H9 (cell line): Measurements from ENCODE around the gene PKN3. TPM values are rescaled to one million over a fixed set of nuclear protein-coding genes. Genes with fewer than 3 reads are reported as not detected.

Experiments used
- DNase-seq: peaks from one replicate; pipeline ENCODE4 v3.0.0-alpha.2; 2017
- H2AFZ ChIP-seq: one replicate; pipeline ENCODE4 v1.6.1; 2013; ENCODE audit warnings: mild to moderate bottlenecking, low read length, control low read depth, moderate library complexity
- H2AK5ac ChIP-seq: 2 replicates; pipeline ENCODE4 v1.6.1; 2013; ENCODE audit warnings: low read length, control low read depth, mixed read lengths; ENCODE audit not compliant: insufficient read length
- H2BK120ac ChIP-seq: one replicate; pipeline ENCODE4 v1.6.1; 2013; ENCODE audit warnings: low read depth, mild to moderate bottlenecking, low read length, control low read depth, inconsistent platforms; ENCODE audit not compliant: poor library complexity, severe bottlenecking
- H2BK12ac ChIP-seq: 2 replicates; pipeline ENCODE4 v1.6.1; 2013; ENCODE audit warnings: low read length, control low read depth, mixed read lengths, low read depth; ENCODE audit not compliant: insufficient read length
- H2BK15ac ChIP-seq: 2 replicates; pipeline ENCODE4 v1.6.1; 2013; ENCODE audit warnings: low read depth, low read length, control low read depth
- H2BK20ac ChIP-seq: one replicate; pipeline ENCODE4 v1.6.1; 2013; ENCODE audit warnings: low read depth, mild to moderate bottlenecking, low read length, control low read depth, inconsistent platforms; ENCODE audit not compliant: poor library complexity, severe bottlenecking
- H2BK5ac ChIP-seq: 2 replicates; pipeline ENCODE4 v1.6.1; 2013; ENCODE audit warnings: low read length, control low read depth, mixed read lengths; ENCODE audit not compliant: insufficient read length
- H3K14ac ChIP-seq: 2 replicates; pipeline ENCODE4 v1.6.1; 2013; ENCODE audit warnings: low read length, control low read depth; ENCODE audit not compliant: insufficient read depth
- H3K18ac ChIP-seq: 2 replicates; pipeline ENCODE4 v1.6.1; 2013; ENCODE audit warnings: low read depth, mild to moderate bottlenecking, mixed read lengths, low read length, control low read depth; ENCODE audit not compliant: insufficient read length
- H3K23ac ChIP-seq: 2 replicates; pipeline ENCODE4 v1.6.1; 2013; ENCODE audit warnings: low read length, control low read depth, mixed read lengths, low read depth; ENCODE audit not compliant: insufficient read length
- H3K23me2 ChIP-seq: 2 replicates; pipeline ENCODE4 v1.6.1; 2013; ENCODE audit warnings: low read depth, mild to moderate bottlenecking, mixed read lengths, low read length, control low read depth; ENCODE audit not compliant: insufficient read length, poor library complexity, severe bottlenecking
- H3K27ac ChIP-seq: 2 replicates; pipeline ENCODE4 v1.5.1; 2013; ENCODE audit warnings: low read length, control low read depth, mixed read lengths, low read depth; ENCODE audit not compliant: insufficient read length
- H3K27me3 ChIP-seq: 2 replicates; pipeline ENCODE4 v1.6.1; 2013; ENCODE audit warnings: low read length, control low read depth, inconsistent platforms; ENCODE audit not compliant: insufficient read depth
- H3K4ac ChIP-seq: 2 replicates; pipeline ENCODE4 v1.6.1; 2013; ENCODE audit warnings: low read depth, mild to moderate bottlenecking, control low read depth, inconsistent platforms, low read length, moderate library complexity
- H3K4me1 ChIP-seq: 2 replicates; pipeline ENCODE4 v1.6.1; 2013; ENCODE audit warnings: low read length, control low read depth, inconsistent platforms; ENCODE audit not compliant: insufficient read depth
- H3K4me2 ChIP-seq: 2 replicates; pipeline ENCODE4 v1.6.1; 2013; ENCODE audit warnings: low read length, control low read depth, mixed read lengths; ENCODE audit not compliant: insufficient read length, insufficient read depth
- H3K56ac ChIP-seq: 2 replicates; pipeline ENCODE4 v1.6.1; 2013; ENCODE audit warnings: low read depth, mild to moderate bottlenecking, mixed read lengths, low read length, control low read depth; ENCODE audit not compliant: insufficient read length
- H3K79me1 ChIP-seq: 2 replicates; pipeline ENCODE4 v1.6.1; 2013; ENCODE audit warnings: low read depth, mild to moderate bottlenecking, moderate library complexity, low read length, control low read depth, inconsistent platforms; ENCODE audit not compliant: insufficient read depth, poor library complexity, severe bottlenecking
- H3K79me2 ChIP-seq: 2 replicates; pipeline ENCODE4 v1.6.1; 2013; ENCODE audit warnings: low read length, control low read depth, inconsistent platforms; ENCODE audit not compliant: insufficient read depth
- H3K9ac ChIP-seq: 2 replicates; pipeline ENCODE4 v1.6.1; 2013; ENCODE audit warnings: low read length, control low read depth, mixed read lengths; ENCODE audit not compliant: insufficient read length; ENCODE audit errors: extremely low read depth
- H3K9me3 ChIP-seq: one replicate; pipeline ENCODE4 v1.6.1; 2013; ENCODE audit warnings: low read depth, low read length, inconsistent platforms; ENCODE audit not compliant: control insufficient read depth
- H3T11ph ChIP-seq: one replicate; pipeline ENCODE4 v1.6.1; 2013; ENCODE audit warnings: mild to moderate bottlenecking, low read length, control low read depth, inconsistent platforms
- H4K20me1 ChIP-seq: one replicate; pipeline ENCODE4 v1.6.1; 2013; ENCODE audit not compliant: control insufficient read depth, insufficient read length, insufficient read depth
- H4K5ac ChIP-seq: 2 replicates; pipeline ENCODE4 v1.6.1; 2013; ENCODE audit warnings: low read depth, mild to moderate bottlenecking, mixed read lengths, low read length, control low read depth; ENCODE audit not compliant: insufficient read length
- H4K8ac ChIP-seq: replicated peaks from 2 replicates; pipeline ENCODE4 v1.6.1; 2013; ENCODE audit warnings: low read length, control low read depth, mixed read lengths, low read depth; ENCODE audit not compliant: insufficient read length
- H4K91ac ChIP-seq: 2 replicates; pipeline ENCODE4 v1.6.1; 2013; ENCODE audit warnings: low read depth, mild to moderate bottlenecking, moderate library complexity, mixed read lengths, low read length, control low read depth; ENCODE audit not compliant: insufficient read length
- H3K27ac Mint-ChIP-seq, 3 experiments: 2 replicates in 2 of 3; 3 replicates in 1 of 3; pipeline ENCODE4 v1.8.0; 2020 to 2021; ENCODE audit warnings: mixed read lengths in 3 of 3, mild to moderate bottlenecking in 1 of 3, moderate library complexity in 1 of 3
- H3K27me3 Mint-ChIP-seq: 2 replicates; pipeline ENCODE4 v1.8.0; 2021; ENCODE audit warnings: low read depth, mild to moderate bottlenecking, moderate library complexity, mixed read lengths
- H3K36me3 Mint-ChIP-seq, 3 experiments: 2 replicates in 2 of 3; 3 replicates in 1 of 3; pipeline ENCODE4 v1.8.0; 2020 to 2021; ENCODE audit warnings: low read depth in 3 of 3, mixed read lengths in 3 of 3; ENCODE audit not compliant: insufficient read depth in 1 of 3
- H3K4me1 Mint-ChIP-seq, 2 experiments: 2 replicates each; pipeline ENCODE4 v1.8.0; 2020; ENCODE audit warnings: mixed read lengths in 2 of 2
- H3K4me3 Mint-ChIP-seq, 2 experiments: 2 replicates in 1 of 2; 3 replicates in 1 of 2; pipeline ENCODE4 v1.8.0; 2020 to 2021; ENCODE audit warnings: mild to moderate bottlenecking in 2 of 2, mixed read lengths in 2 of 2, moderate library complexity in 1 of 2
- H3K9me3 Mint-ChIP-seq, 2 experiments: 2 replicates in 1 of 2; 3 replicates in 1 of 2; pipeline ENCODE4 v1.8.0; 2020; ENCODE audit warnings: mild to moderate bottlenecking in 2 of 2, mixed read lengths in 2 of 2, moderate library complexity in 1 of 2
- WGBS: extraction: QIAGEN DNeasy Blood & Tissue Kit; methylation state at CpG from one replicate; pipeline ENCODE4 v1.1.7; 2013; ENCODE audit warnings: missing lambda C conversion rate, low lambda C conversion rate, mixed read lengths; ENCODE audit not compliant: insufficient read length; ENCODE audit errors: extremely low coverage; 5-methylcytosine and 5-hydroxymethylcytosine counted together
- total RNA-seq: library from RNA; stranded (reverse); gene quantifications from 2 replicates; pipeline ENCODE4 v1.2.1, GENCODE V29; 2021
- TF ChIP-seq, protein P1 (sequence below): fragments of 200-600 bp; sonication (generic); conservative IDR thresholded peaks from 3 replicates; pipeline ENCODE4 v1.8.0; 2021; ENCODE audit warnings: antibody characterized with exemption, mild to moderate bottlenecking

PKN3 gene
- total RNA-seq, 1 experiment from 2014 or later, result 25.0 TPM

GRCh38 chr9:128729302-128729701, 27.0 kb downstream of the PKN3 start:
- no CpG with 5 or more reads among the region's 5 CpGs for WGBS
- no peak overlapping the region for H3K4me2 ChIP-seq

More at GRCh38 chr9:128729302-128729701, 27.0 kb downstream of the PKN3 start:
- TF ChIP-seq, protein P1, sequence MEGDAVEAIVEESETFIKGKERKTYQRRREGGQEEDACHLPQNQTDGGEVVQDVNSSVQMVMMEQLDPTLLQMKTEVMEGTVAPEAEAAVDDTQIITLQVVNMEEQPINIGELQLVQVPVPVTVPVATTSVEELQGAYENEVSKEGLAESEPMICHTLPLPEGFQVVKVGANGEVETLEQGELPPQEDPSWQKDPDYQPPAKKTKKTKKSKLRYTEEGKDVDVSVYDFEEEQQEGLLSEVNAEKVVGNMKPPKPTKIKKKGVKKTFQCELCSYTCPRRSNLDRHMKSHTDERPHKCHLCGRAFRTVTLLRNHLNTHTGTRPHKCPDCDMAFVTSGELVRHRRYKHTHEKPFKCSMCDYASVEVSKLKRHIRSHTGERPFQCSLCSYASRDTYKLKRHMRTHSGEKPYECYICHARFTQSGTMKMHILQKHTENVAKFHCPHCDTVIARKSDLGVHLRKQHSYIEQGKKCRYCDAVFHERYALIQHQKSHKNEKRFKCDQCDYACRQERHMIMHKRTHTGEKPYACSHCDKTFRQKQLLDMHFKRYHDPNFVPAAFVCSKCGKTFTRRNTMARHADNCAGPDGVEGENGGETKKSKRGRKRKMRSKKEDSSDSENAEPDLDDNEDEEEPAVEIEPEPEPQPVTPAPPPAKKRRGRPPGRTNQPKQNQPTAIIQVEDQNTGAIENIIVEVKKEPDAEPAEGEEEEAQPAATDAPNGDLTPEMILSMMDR, result no peak
- no peak overlapping the region for H2BK15ac ChIP-seq
- no peaks in the 10 kb centered on the region for H3K79me1 ChIP-seq
- H4K5ac ChIP-seq, result no peak overlapping the region
- Mint-ChIP-seq H3K4me1 (peaks cover 18% of the 10 kb centered on the region in 2 experiments), H3K4me3 (no peak overlapping the region), H3K27ac (peak overlapping the region in 1 of 3 experiments; percentile 39; a peak in 1 of 7 replicates), H3K36me3 (peaks cover 0 to 12% (median 4%) of the 10 kb centered on the region in 3 experiments; a peak in 1 of 7 replicates), H3K27me3 (no peaks in the 10 kb centered on the region; the same call in 1 of the 2 replicates), H3K9me3 (no peaks in the 10 kb centered on the region; a peak in 1 of 5 replicates)
- H3T11ph ChIP-seq, result no peak overlapping the region
- H2BK120ac ChIP-seq, result no peak overlapping the region
- H4K20me1 ChIP-seq, result no peaks in the 10 kb centered on the region
- no peak overlapping the region for H2BK20ac ChIP-seq
- H3K18ac ChIP-seq, result no peak overlapping the region
- no peak overlapping the region for H3K56ac ChIP-seq
- H2BK12ac ChIP-seq, result no peak overlapping the region
- H3K79me2 ChIP-seq, result no peaks in the 10 kb centered on the region
- H3K9me3 ChIP-seq, result no peaks in the 10 kb centered on the region
- H3K23ac ChIP-seq, result no peak overlapping the region
- no peak for DNase-seq
- no peaks in the 10 kb centered on the region for H3K23me2 ChIP-seq
- H2BK5ac ChIP-seq, result no peak overlapping the region
- no peak overlapping the region for H2AFZ ChIP-seq
- H4K8ac ChIP-seq, result no peak overlapping the region
- no peak overlapping the region for H3K27ac ChIP-seq
- no peaks in the 10 kb centered on the region for H3K27me3 ChIP-seq
- no peak overlapping the region for H2AK5ac ChIP-seq
- no peak overlapping the region for H3K9ac ChIP-seq
- no peak overlapping the region for H3K4ac ChIP-seq
- H3K4me1 ChIP-seq, result no peaks in the 10 kb centered on the region; the same call in 1 of the 2 replicates
- H4K91ac ChIP-seq, result no peak overlapping the region
- H3K14ac ChIP-seq, result no peak overlapping the region
